Breast epithelium (tissue), 4 donors: ENCODE data around the gene C10orf105. TPM values are rescaled to one million over a fixed set of nuclear protein-coding genes. Genes with fewer than 3 reads are reported as not detected.

Experiments used
- DNase-seq, 2 donors: peaks; one replicate each; pipeline ENCODE4 v3.0.0-alpha.2; 2019; ENCODE audit warnings: low spot score in 2 of 2
- H3K27ac ChIP-seq, 2 donors: fragments of 200-600 bp; sonication (generic) in 1 of 2; one replicate each; pipeline ENCODE4 v1.5.1; 2016 to 2019; ENCODE audit warnings: mild to moderate bottlenecking in 1 of 2
- H3K27me3 ChIP-seq, 2 donors: fragments of 200-600 bp; sonication (generic) in 1 of 2; one replicate each; pipeline versions ENCODE4 v1.5.1 to v1.6.0; 2017 to 2019; ENCODE audit warnings: control low read depth in 1 of 2, mild to moderate bottlenecking in 1 of 2
- H3K36me3 ChIP-seq: fragments of 200-600 bp; one replicate; pipeline ENCODE4 v1.5.1; 2019
- H3K4me1 ChIP-seq, 2 donors: fragments of 200-600 bp; sonication (generic); one replicate each; pipeline ENCODE4 v1.5.1; 2016 to 2019; ENCODE audit warnings: control low read depth in 1 of 2
- H3K4me3 ChIP-seq, 3 donors: fragments of 200-600 bp; sonication (generic); 1 replicate in 2 of 3; 2 replicates in 1 of 3; pipeline ENCODE4 v1.5.1; 2016 to 2019; ENCODE audit warnings: mild to moderate bottlenecking in 3 of 3, moderate library complexity in 2 of 3
- H3K9me3 ChIP-seq, 2 donors: fragments of 200-600 bp; sonication (generic) in 1 of 2; one replicate each; pipeline ENCODE4 v1.5.1; 2016 to 2019; ENCODE audit warnings: control low read depth in 1 of 2
- CTCF ChIP-seq, 3 donors: fragments of 450-650 bp; IDR thresholded peaks; one replicate each; pipeline ENCODE4 v1.5.1; 2016 to 2017; ENCODE audit warnings: antibody characterized with exemption in 3 of 3, mild to moderate bottlenecking in 3 of 3, moderate library complexity in 3 of 3
- POLR2A ChIP-seq: fragments of 450-650 bp; IDR thresholded peaks from one replicate; pipeline ENCODE4 v1.6.1; 2016; ENCODE audit warnings: antibody characterized with exemption, mild to moderate bottlenecking, moderate library complexity
- POLR2AphosphoS5 ChIP-seq, 3 donors: sonication (generic); formaldehyde crosslinking; IDR thresholded peaks; one replicate each; pipeline ENCODE4 v1.6.1; 2017; ENCODE audit warnings: antibody characterized with exemption in 3 of 3
- intact Hi-C: fragments of 100-400 bp; cut with DNase I; formaldehyde crosslinking; loops from one replicate; pipeline ENCODE4 v1.15.1; 2023; ENCODE audit warnings: low total_unique reads
- total RNA-seq, 3 donors: library from RNA; depleted of rRNA; stranded (reverse); fragments of >200 nt; gene quantifications; one replicate each; pipeline ENCODE4 v1.1.0, GENCODE V29; 2016

Gene C10orf105
- total RNA-seq, 3 donors from 2014 or later = under 0.01 to 0.29 TPM; not detected in 1

DNA sequence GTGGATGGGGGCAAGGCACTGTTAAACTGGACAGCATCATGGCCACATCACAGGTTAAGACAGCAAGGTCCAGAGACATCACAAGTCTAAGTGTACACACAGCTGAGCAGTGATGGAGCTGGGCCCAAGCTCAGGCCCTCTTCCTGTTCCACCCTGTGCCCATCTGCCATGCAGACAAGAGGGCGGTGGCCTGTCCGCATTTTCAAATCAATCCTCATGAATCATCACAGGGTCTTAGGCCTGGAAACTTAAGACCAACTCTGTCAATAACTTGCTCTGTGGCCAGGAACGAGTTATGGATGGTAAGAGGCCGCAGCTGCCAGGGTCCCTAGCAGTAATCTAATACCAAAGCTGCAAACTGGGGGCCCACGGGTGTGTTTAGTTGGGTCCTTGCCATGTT lies 3.2 kb downstream of the C10orf105 start:
- H3K36me3 ChIP-seq = no peaks in the 10 kb centered on the region
- peaks cover 20 to 27% of the 10 kb centered on the region in 2 donors for H3K4me1 ChIP-seq
- TF ChIP-seq POLR2AphosphoS5 (IDR thresholded peaks at IDR 0.05) (no peak), POLR2A (no peak)
- no peak for DNase-seq
- H3K9me3 ChIP-seq = no peaks in the 10 kb centered on the region
- H3K27me3 ChIP-seq = no peaks in the 10 kb centered on the region
- intact Hi-C loops = no loop called here
- no peak overlapping the region for H3K4me3 ChIP-seq
- H3K27ac ChIP-seq = no peak overlapping the region

- H3K27ac ChIP-seq = peak overlapping the region in 1 of 2 donors; percentile 99
- intact Hi-C loops = no loop called here
- no peak for DNase-seq
- H3K36me3 ChIP-seq = no peaks in the 10 kb centered on the region
- no peaks in the 10 kb centered on the region for H3K9me3 ChIP-seq
- H3K27me3 ChIP-seq = no peaks in the 10 kb centered on the region
- peaks cover 20 to 27% of the 10 kb centered on the region in 2 donors for H3K4me1 ChIP-seq
- H3K4me3 ChIP-seq = no peak overlapping the region
- TF ChIP-seq POLR2AphosphoS5 (IDR thresholded peaks at IDR 0.05) (no peak), CTCF (IDR thresholded peaks at IDR 0.05) (no peak), POLR2A (no peak)
Observed at GRCh38 chr10:71715860-71716259, 3.7 kb downstream of the C10orf105 start.

GRCh38 chr10:71715026-71715425 lies 4.6 kb downstream of the C10orf105 start:
- no peak for DNase-seq
- H3K4me1 ChIP-seq = peaks cover 20 to 27% of the 10 kb centered on the region in 2 donors
- H3K27me3 ChIP-seq = no peaks in the 10 kb centered on the region
- H3K27ac ChIP-seq = peak overlapping the region; percentile 85 to 99
- intact Hi-C loops = no loop called here
- H3K9me3 ChIP-seq = no peaks in the 10 kb centered on the region
- no peak overlapping the region for H3K4me3 ChIP-seq
- H3K36me3 ChIP-seq = no peaks in the 10 kb centered on the region
- TF ChIP-seq CTCF (IDR thresholded peaks at IDR 0.05) = no peak
- TF ChIP-seq POLR2AphosphoS5 (IDR thresholded peaks at IDR 0.05) = no peak
- no peak for TF ChIP-seq POLR2A

- H3K36me3 ChIP-seq = no peaks in the 10 kb centered on the region
- H3K4me1 ChIP-seq = peaks cover 20 to 27% of the 10 kb centered on the region in 2 donors
- no peak for TF ChIP-seq CTCF (IDR thresholded peaks at IDR 0.05)
- H3K4me3 ChIP-seq = no peak overlapping the region
- no peaks in the 10 kb centered on the region for H3K9me3 ChIP-seq
- intact Hi-C loops = no loop called here
- peak overlapping the region; percentile 85 to 99 for H3K27ac ChIP-seq
- H3K27me3 ChIP-seq = no peaks in the 10 kb centered on the region
- no peak for DNase-seq
Observed at GRCh38 chr10:71714592-71714991, 5.0 kb downstream of the C10orf105 start.

DNA sequence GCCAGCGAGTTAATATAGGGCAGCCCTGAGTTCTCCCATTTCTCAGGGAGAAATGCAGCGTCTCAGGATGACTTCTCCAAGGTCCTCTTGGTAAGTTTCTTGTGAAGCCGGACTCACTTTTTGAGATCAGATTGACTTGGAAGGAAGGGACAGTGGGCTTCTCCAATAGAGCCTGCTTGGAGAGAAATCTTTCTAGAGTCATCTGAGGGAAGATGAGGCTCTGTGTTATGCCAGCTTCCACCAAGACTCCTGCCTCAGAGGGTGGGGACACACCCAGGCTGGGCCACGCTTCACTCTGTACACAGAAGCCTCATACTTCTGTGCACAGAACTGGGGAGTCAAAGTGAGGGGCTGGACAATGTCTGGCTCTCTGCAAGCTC lies 5.6 kb downstream of the C10orf105 start:
- H3K4me1 ChIP-seq = peaks cover 20 to 27% of the 10 kb centered on the region in 2 donors
- H3K27ac ChIP-seq = peak overlapping the region; percentile 85 to 99
- intact Hi-C loops = no loop called here
- H3K27me3 ChIP-seq = no peaks in the 10 kb centered on the region
- H3K9me3 ChIP-seq = no peaks in the 10 kb centered on the region
- no peaks in the 10 kb centered on the region for H3K36me3 ChIP-seq
- no peak for DNase-seq
- H3K4me3 ChIP-seq = peak overlapping the region in 1 of 3 donors; percentile 19
- TF ChIP-seq POLR2A (no peak), CTCF (IDR thresholded peaks at IDR 0.05) (no peak), POLR2AphosphoS5 (IDR thresholded peaks at IDR 0.05) (no peak)
